H1 (cell line): ENCODE measurements around the gene RNF130. TPM values are rescaled to one million over a fixed set of nuclear protein-coding genes. Genes with fewer than 3 reads are reported as not detected.

Source experiments
- CTCF ChIA-PET: fragments of 300-600 bp; sonication (Branson Sonifier 250); formaldehyde crosslinking; loops from one replicate; lab custom pipeline; 2021; ENCODE audit not compliant: partially characterized antibody; lab: Charles Lee
- POLR2A ChIA-PET: fragments of 300-600 bp; sonication (Branson Sonifier 250); formaldehyde crosslinking; loops from one replicate; lab custom pipeline; 2021; ENCODE audit warnings: inconsistent platforms; ENCODE audit not compliant: partially characterized antibody; lab: Charles Lee
- DNase-seq, 2 experiments: peaks; one replicate each; pipeline versions ENCODE4 v3.0.0 to v3.0.0-alpha.2; 2010 to 2022; ENCODE audit warnings: low spot score in 2 of 2, low read depth in 1 of 2, mixed read lengths in 1 of 2
- FAIRE-seq: peaks from 2 replicates; lab custom pipeline; 2011; peaks lifted over from hg19 to GRCh38; lab: Jason Lieb, UNC
- H2AFZ ChIP-seq: 2 replicates; pipeline ENCODE4 v1.8.1; 2012; ENCODE audit warnings: low read length, inconsistent platforms
- H2AK5ac ChIP-seq: 2 replicates; pipeline ENCODE4 v1.6.1; 2013; ENCODE audit warnings: low read depth, low read length
- H2BK120ac ChIP-seq: replicated peaks from 2 replicates; pipeline ENCODE3; 2013; ENCODE audit warnings: low read depth, low read length, inconsistent platforms
- H2BK12ac ChIP-seq: 2 replicates; pipeline ENCODE4 v1.6.1; 2013; ENCODE audit warnings: low read depth, low read length
- H2BK15ac ChIP-seq: 2 replicates; pipeline ENCODE4 v1.6.1; 2013; ENCODE audit warnings: low read length
- H2BK20ac ChIP-seq: 2 replicates; pipeline ENCODE4 v1.6.1; 2013; ENCODE audit warnings: low read length
- H2BK5ac ChIP-seq: 2 replicates; pipeline ENCODE4 v1.6.1; 2013; ENCODE audit warnings: low read depth, low read length
- H3K14ac ChIP-seq: 2 replicates; pipeline ENCODE4 v1.6.1; 2013; ENCODE audit warnings: inconsistent platforms; ENCODE audit not compliant: insufficient read length
- H3K18ac ChIP-seq: 2 replicates; pipeline ENCODE4 v1.6.1; 2013; ENCODE audit warnings: low read length; ENCODE audit errors: extremely low read depth
- H3K23ac ChIP-seq: 2 replicates; pipeline ENCODE4 v1.6.1; 2013; ENCODE audit warnings: inconsistent platforms; ENCODE audit not compliant: insufficient read length
- H3K23me2 ChIP-seq: 2 replicates; pipeline ENCODE4 v1.6.1; 2013; ENCODE audit warnings: low read depth, low read length
- H3K27ac ChIP-seq: 2 replicates; pipeline ENCODE4 v1.6.1; 2011; ENCODE audit warnings: low read depth, low read length, inconsistent platforms
- H3K27me3 ChIP-seq, 4 experiments: replicated peaks in 1 of 4; 1 replicate in 1 of 4; 2 replicates in 3 of 4; pipeline versions ENCODE4 v1.6.1 to v1.8.1; 2011 to 2013; ENCODE audit warnings: low read length in 3 of 4, mild to moderate bottlenecking in 3 of 4, inconsistent platforms in 2 of 4, mixed read lengths in 2 of 4, moderate library complexity in 1 of 4; ENCODE audit not compliant: control insufficient read depth in 3 of 4, insufficient read depth in 3 of 4; ENCODE audit errors: extremely low read depth in 1 of 4
- H3K36me3 ChIP-seq, 4 experiments: 2 replicates each; pipeline versions ENCODE4 v1.6.1 to v1.8.1; 2011 to 2013; ENCODE audit warnings: mild to moderate bottlenecking in 4 of 4, low read length in 3 of 4, moderate library complexity in 2 of 4, control low read depth in 1 of 4, inconsistent platforms in 1 of 4; ENCODE audit not compliant: insufficient read depth in 4 of 4, control insufficient read depth in 2 of 4
- H3K4ac ChIP-seq: replicated peaks from 2 replicates; pipeline ENCODE3; 2013; ENCODE audit warnings: low read length, low read depth, mixed read lengths, inconsistent platforms; ENCODE audit not compliant: insufficient read length
- H3K4me1 ChIP-seq, 4 experiments: replicated peaks in 1 of 4; 1 replicate in 1 of 4; 2 replicates in 3 of 4; pipeline versions ENCODE4 v1.6.1 to v1.8.1; 2011 to 2013; ENCODE audit warnings: low read length in 3 of 4, inconsistent platforms in 2 of 4, mixed read lengths in 1 of 4; ENCODE audit not compliant: insufficient read depth in 4 of 4, control insufficient read depth in 3 of 4
- H3K4me2 ChIP-seq, 2 experiments: 2 replicates each; pipeline versions ENCODE4 v1.6.1 to v1.8.1; 2011 to 2013; ENCODE audit warnings: low read depth in 2 of 2, low read length in 2 of 2, control low read depth in 1 of 2, inconsistent platforms in 1 of 2, mild to moderate bottlenecking in 1 of 2; ENCODE audit not compliant: insufficient read depth in 1 of 2
- H3K4me3 ChIP-seq, 4 experiments: fragments of 200-600, 300-600 bp in 1 of 4; sonication (generic), shearing (Covaris generic), sonication (Bioruptor Twin) in 1 of 4; 2 replicates each; pipeline versions ENCODE4 v1.5.1 to v1.8.1; 2011 to 2016; ENCODE audit warnings: low read length in 4 of 4, low read depth in 3 of 4, control low read depth in 2 of 4, inconsistent platforms in 2 of 4, mild to moderate bottlenecking in 2 of 4, mixed read lengths in 1 of 4, moderate library complexity in 1 of 4; ENCODE audit not compliant: insufficient read depth in 2 of 4; ENCODE audit errors: extremely low read depth in 1 of 4
- H3K56ac ChIP-seq: replicated peaks from 2 replicates; pipeline ENCODE3; 2013; ENCODE audit warnings: low read depth, mild to moderate bottlenecking, mixed read lengths, low read length, inconsistent platforms; ENCODE audit not compliant: insufficient read length
- H3K79me1 ChIP-seq: 2 replicates; pipeline ENCODE4 v1.6.1; 2013; ENCODE audit warnings: low read depth, low read length, control low read depth
- H3K79me2 ChIP-seq, 2 experiments: 2 replicates each; pipeline versions ENCODE4 v1.6.1 to v1.8.1; 2012 to 2013; ENCODE audit warnings: low read length in 2 of 2, mild to moderate bottlenecking in 2 of 2, inconsistent platforms in 1 of 2; ENCODE audit not compliant: insufficient read depth in 2 of 2, control insufficient read depth in 1 of 2
- H3K9ac ChIP-seq, 4 experiments: replicated peaks in 1 of 4; 1 replicate in 1 of 4; 2 replicates in 3 of 4; pipeline versions ENCODE4 v1.6.1 to v1.8.1; 2011 to 2013; ENCODE audit warnings: low read depth in 3 of 4, low read length in 3 of 4, control low read depth in 2 of 4, mild to moderate bottlenecking in 2 of 4, moderate library complexity in 2 of 4, inconsistent platforms in 1 of 4; ENCODE audit errors: extremely low read depth in 1 of 4
- H3K9me3 ChIP-seq, 2 experiments: 2 replicates each; pipeline versions ENCODE4 v1.6.1 to v1.8.1; 2012 to 2013; ENCODE audit warnings: mild to moderate bottlenecking in 2 of 2, moderate library complexity in 2 of 2, control low read depth in 1 of 2, inconsistent platforms in 1 of 2, low read depth in 1 of 2, low read length in 1 of 2, mixed read lengths in 1 of 2; ENCODE audit not compliant: insufficient read depth in 2 of 2
- H4K20me1 ChIP-seq, 2 experiments: replicated peaks in 1 of 2; 2 replicates each; pipeline versions ENCODE3 to v1.8.1; 2011 to 2013; ENCODE audit warnings: inconsistent platforms in 2 of 2, low read length in 2 of 2, mild to moderate bottlenecking in 1 of 2; ENCODE audit not compliant: insufficient read depth in 2 of 2, control insufficient read depth in 1 of 2
- H4K5ac ChIP-seq: 2 replicates; pipeline ENCODE4 v1.6.1; 2013; ENCODE audit warnings: low read length, low read depth, mixed read lengths, inconsistent platforms; ENCODE audit not compliant: insufficient read length
- H4K8ac ChIP-seq: 2 replicates; pipeline ENCODE4 v1.8.0; 2013; ENCODE audit warnings: mild to moderate bottlenecking, moderate library complexity, low read length, inconsistent platforms; ENCODE audit not compliant: insufficient read depth; ENCODE audit errors: extremely low read depth
- H4K91ac ChIP-seq: replicated peaks from 2 replicates; pipeline ENCODE3; 2013; ENCODE audit warnings: low read length, mixed read lengths, inconsistent platforms; ENCODE audit not compliant: insufficient read length
- BRCA1 ChIP-seq: IDR thresholded peaks from 2 replicates; pipeline ENCODE4 v1.6.1; 2012; ENCODE audit warnings: low read depth, low read length, improper control_type of control experiment
- CHD1 ChIP-seq: IDR thresholded peaks from 2 replicates; pipeline ENCODE4 v1.6.1; 2012; ENCODE audit warnings: low read depth, low read length, improper control_type of control experiment
- CTCF ChIP-seq, 3 experiments: IDR thresholded peaks; 1 replicate in 2 of 3; 2 replicates in 1 of 3; pipeline versions ENCODE4 v1.5.1 to v1.6.1; 2011; ENCODE audit warnings: low read length in 3 of 3, mild to moderate bottlenecking in 3 of 3, inconsistent platforms in 2 of 3, low read depth in 1 of 3, moderate library complexity in 1 of 3; ENCODE audit not compliant: insufficient read depth in 1 of 3; ENCODE audit errors: control extremely low read depth in 1 of 3
- NRF1 ChIP-seq: IDR thresholded peaks from 2 replicates; pipeline ENCODE4 v1.6.1; 2011; ENCODE audit warnings: mild to moderate bottlenecking, low read depth, low read length, improper control_type of control experiment
- SP1 ChIP-seq: IDR thresholded peaks from 2 replicates; pipeline ENCODE4 v1.6.1; 2011; ENCODE audit warnings: low read depth, low read length
- TBP ChIP-seq: IDR thresholded peaks from 2 replicates; pipeline ENCODE4 v1.6.1; 2011; ENCODE audit warnings: low read depth, low read length, improper control_type of control experiment
- WGBS, 2 experiments: shearing (Covaris generic) in 1 of 2; methylation state at CpG; one replicate each; pipeline versions ENCODE4 v1.1.6 to v1.1.7; 2013 to 2015; ENCODE audit warnings: low lambda C conversion rate in 2 of 2, mixed read lengths in 2 of 2, inconsistent platforms in 1 of 2, low coverage in 1 of 2, missing lambda C conversion rate in 1 of 2; ENCODE audit not compliant: insufficient replicate concordance in 2 of 2, insufficient coverage in 1 of 2, insufficient read length in 1 of 2; ENCODE audit errors: extremely low coverage in 1 of 2, missing lambda C conversion rate in 1 of 2; 5-methylcytosine and 5-hydroxymethylcytosine counted together
- polyA plus RNA-seq, 7 experiments: library from polyadenylated mRNA; depleted of rRNA in 3 of 7; stranded (reverse) in 5 of 7; unstranded in 2 of 7; fragments of >200 nt in 5 of 7; fragments of 200-250 nt in 2 of 7; gene quantifications; 1 replicate in 5 of 7; 2 replicates in 1 of 7; 4 replicates in 1 of 7; pipeline versions ENCODE4 v1.2.1 to v1.2.3, GENCODE V29; 2011 to 2013; ENCODE audit warnings: missing spikeins in 2 of 7, mixed read lengths in 2 of 7
- total RNA-seq: library from RNA; stranded (reverse); fragmentation: NEBNext Ultra II Directional; extraction: Animal tissue kit (Norgen Biotek cat#: 25700); gene quantifications from 2 replicates; pipeline ENCODE4 v1.2.1, GENCODE V29; 2021

Gene RNF130
- total and polyA plus RNA-seq, 2 of the 8 experiments (the other 6 are each of a cell fraction or from before 2014, with no cell fraction given), result 65.1 to 70.0 TPM

GRCh38 chr5:180118391-180118791 lies 46.8 kb upstream of the RNF130 start:
- no peak overlapping the region for H2BK5ac ChIP-seq
- H3K4me2 ChIP-seq, result no peak overlapping the region
- H3K27me3 ChIP-seq, result no peaks in the 10 kb centered on the region
- H2AFZ ChIP-seq, result no peak overlapping the region
- H3K9me3 ChIP-seq, result no peaks in the 10 kb centered on the region
- no peak overlapping the region for H2AK5ac ChIP-seq
- no peaks in the 10 kb centered on the region; a peak in 1 of 7 replicates for H3K4me1 ChIP-seq
- no peaks in the 10 kb centered on the region for H3K23me2 ChIP-seq
- no peak overlapping the region for H3K14ac ChIP-seq
- H3K56ac ChIP-seq, result no peak overlapping the region
- no peaks in the 10 kb centered on the region for H3K36me3 ChIP-seq
- peak overlapping the region; percentile 25; the same call in 1 of the 2 replicates for H4K8ac ChIP-seq
- H3K9ac ChIP-seq, result no peak overlapping the region
- H2BK120ac ChIP-seq, result no peak overlapping the region
- no peak overlapping the region for H2BK12ac ChIP-seq
- ChIA-PET POLR2A (interaction anchor here (0.6 kb wide), 1 partner anchor 462 kb away, joined by 3 read pairs; no protein-coding TSS in a partner anchor), CTCF (interaction anchor here (1.0 to 1.2 kb wide), 2 partner anchors 25 to 143 kb away, joined by 3 to 4 read pairs; no protein-coding TSS in a partner anchor)
- DNase-seq (peak in 1 of 2 experiments; percentile 43), FAIRE-seq (no peak)
- no peak overlapping the region for H3K4me3 ChIP-seq
- H3K79me2 ChIP-seq, result no peaks in the 10 kb centered on the region
- no peak overlapping the region for H4K5ac ChIP-seq
- H4K91ac ChIP-seq, result no peak overlapping the region
- H3K27ac ChIP-seq, result no peak overlapping the region
- H3K4ac ChIP-seq, result no peak overlapping the region
- H3K18ac ChIP-seq, result no peak overlapping the region
- TF ChIP-seq CTCF (IDR thresholded peaks at IDR 0.05; ENCODE audit: control extremely low read depth in 1 of 3, insufficient read depth in 1 of 3, low read depth in 1 of 3, low read length in 3 of 3) (no peak), NRF1 (no peak), SP1 (no peak), CHD1 (no peak), TBP (no peak), BRCA1 (no peak)
- H4K20me1 ChIP-seq, result no peaks in the 10 kb centered on the region
- no peaks in the 10 kb centered on the region for H3K79me1 ChIP-seq
- no peak overlapping the region for H3K23ac ChIP-seq
- no peak overlapping the region for H2BK15ac ChIP-seq
- no peak overlapping the region for H2BK20ac ChIP-seq
- 94% methylated on average over 13 of the region's 14 CpGs; no CpG with 5 or more reads in 1 of the 2 experiments for WGBS, 2 experiments
